CD4-positive, alpha-beta T cell (primary cell): ENCODE measurements around the gene ZNF780A. TPM values are rescaled to one million over a fixed set of nuclear protein-coding genes. Genes with fewer than 3 reads are reported as not detected.

ENCODE experiments used
- ATAC-seq: fragments of 200-7000 bp; cut with Tn5 transposase; one replicate; pipeline ENCODE4 v1.10.0; 2022; ENCODE audit warnings: mild to moderate bottlenecking; ENCODE audit not compliant: poor library complexity
- CTCF ChIA-PET: fragments of 350-600 bp; sonication (Branson Sonifier 250); formaldehyde crosslinking; loops from one replicate; lab custom pipeline; 2021; ENCODE audit warnings: antibody characterized with exemption, inconsistent platforms; lab: Charles Lee
- POLR2A ChIA-PET: fragments of 350-600 bp; sonication (Branson Sonifier 250); formaldehyde crosslinking; loops from one replicate; lab custom pipeline; 2021; ENCODE audit warnings: antibody characterized with exemption, inconsistent platforms; lab: Charles Lee
- DNase-seq, 14 experiments: peaks; one replicate each; pipeline ENCODE4 v3.0.0-alpha.2; 2013 to 2020; ENCODE audit warnings: mixed read lengths in 2 of 14
- H3K27ac ChIP-seq, 2 donors: one replicate each; pipeline versions ENCODE4 v1.5.1 to v1.7.0; 2013; ENCODE audit warnings: low read length in 2 of 2, low read depth in 1 of 2, mild to moderate bottlenecking in 1 of 2
- H3K27me3 ChIP-seq, 2 experiments: 1 replicate in 1 of 2; 2 replicates in 1 of 2; pipeline versions ENCODE4 v1.6.1 to v1.7.0; 2013; ENCODE audit warnings: low read length in 2 of 2, control low read depth in 1 of 2, mild to moderate bottlenecking in 1 of 2, moderate library complexity in 1 of 2; ENCODE audit not compliant: insufficient read depth in 2 of 2, control insufficient read depth in 1 of 2
- H3K36me3 ChIP-seq: one replicate; pipeline ENCODE4 v1.6.1; 2013; ENCODE audit warnings: low read length, control low read depth; ENCODE audit not compliant: insufficient read depth
- H3K4me1 ChIP-seq: one replicate; pipeline ENCODE4 v1.6.1; 2013; ENCODE audit warnings: low read length, control low read depth; ENCODE audit not compliant: insufficient read depth
- H3K4me3 ChIP-seq: one replicate; pipeline ENCODE4 v1.5.1; 2013; ENCODE audit warnings: mild to moderate bottlenecking, low read length, moderate library complexity
- H3K9me3 ChIP-seq, 2 experiments: 1 replicate in 1 of 2; 2 replicates in 1 of 2; pipeline versions ENCODE4 v1.6.1 to v1.7.0; 2013; ENCODE audit warnings: low read length in 2 of 2, mild to moderate bottlenecking in 2 of 2, control low read depth in 1 of 2, moderate library complexity in 1 of 2; ENCODE audit not compliant: control insufficient read depth in 1 of 2, insufficient read depth in 1 of 2
- H3K27ac Mint-ChIP-seq: one replicate; pipeline ENCODE4 v1.8.0; 2020; ENCODE audit warnings: mixed read lengths
- H3K27me3 Mint-ChIP-seq: one replicate; pipeline ENCODE4 v1.8.0; 2021; ENCODE audit warnings: mixed read lengths
- H3K36me3 Mint-ChIP-seq: one replicate; pipeline ENCODE4 v1.8.0; 2021; ENCODE audit warnings: low read depth, mixed read lengths
- H3K4me1 Mint-ChIP-seq: one replicate; pipeline ENCODE4 v1.8.0; 2021; ENCODE audit warnings: low read depth, mixed read lengths
- H3K4me3 Mint-ChIP-seq: one replicate; pipeline ENCODE4 v1.8.0; 2020; ENCODE audit warnings: mild to moderate bottlenecking, mixed read lengths
- H3K9me3 Mint-ChIP-seq: one replicate; pipeline ENCODE4 v1.8.0; 2020; ENCODE audit warnings: mixed read lengths
- CTCF ChIP-seq: fragments of 200-600 bp; IDR thresholded peaks from one replicate; pipeline ENCODE4 v1.8.0; 2022; ENCODE audit warnings: antibody characterized with exemption, mild to moderate bottlenecking
- intact Hi-C, 2 experiments: fragments of 100-400 bp; cut with DNase I in 1 of 2; cut with micrococcal nuclease in 1 of 2; formaldehyde crosslinking; loops; one replicate each; pipeline versions ENCODE4 v1.15.1 to v1.9.0; 2023 to 2025; cut with DNase I, micrococcal nuclease
- total RNA-seq, 174 experiments: library from RNA in 2 of 174; stranded (reverse) in 2 of 174; gene quantifications; one replicate each; pipeline ENCODE4 v1.2.3 and lab custom pipeline; 2021 to 2026

ZNF780A gene
- total RNA-seq, 2 experiments from 2014 or later = 9.7 to 10.6 TPM

GRCh38 chr19:40130013-40130412 lies 39.3 kb upstream of the ZNF780A start:
- intact Hi-C loops = loop anchor here (5.0 to 10.0 kb wide), 2 partner anchors 37 to 505 kb away; no protein-coding TSS in a partner anchor
- DNase-seq = no peak
- Histone ChIP-seq H3K9me3 (peaks cover 0 to 5% of the 10 kb centered on the region in 2 experiments), H3K4me3 (no peak overlapping the region), H3K27ac (no peak overlapping the region), H3K4me1 (no peaks in the 10 kb centered on the region), H3K27me3 (peaks cover 0 to 4% of the 10 kb centered on the region in 2 experiments), H3K36me3 (no peaks in the 10 kb centered on the region)
- ATAC-seq = no peak
- POLR2A ChIA-PET = no interaction called here
- H3K27ac Mint-ChIP-seq = no peak overlapping the region
- CTCF ChIA-PET = no interaction called here
- H3K4me3 Mint-ChIP-seq = no peak overlapping the region
- H3K36me3 Mint-ChIP-seq = no peaks in the 10 kb centered on the region
- no peaks in the 10 kb centered on the region for H3K4me1 Mint-ChIP-seq
- H3K9me3 Mint-ChIP-seq = peaks cover 4% of the 10 kb centered on the region
- TF ChIP-seq CTCF = no peak
- H3K27me3 Mint-ChIP-seq = peaks cover 55% of the 10 kb centered on the region

- Mint-ChIP-seq H3K4me1 (no peaks in the 10 kb centered on the region), H3K27me3 (peaks cover 56% of the 10 kb centered on the region), H3K4me3 (no peak overlapping the region), H3K36me3 (no peaks in the 10 kb centered on the region), H3K27ac (no peak overlapping the region), H3K9me3 (peaks cover 4% of the 10 kb centered on the region)
- no peak overlapping the region for H3K4me3 ChIP-seq
- ATAC-seq = no peak
- H3K27ac ChIP-seq = no peak overlapping the region
- peaks cover 0 to 4% of the 10 kb centered on the region in 2 experiments for H3K27me3 ChIP-seq
- no peaks in the 10 kb centered on the region for H3K36me3 ChIP-seq
- CTCF ChIA-PET = no interaction called here
- H3K4me1 ChIP-seq = no peaks in the 10 kb centered on the region
- no peak for TF ChIP-seq CTCF
- DNase-seq = no peak
- intact Hi-C loops = no loop called here
- POLR2A ChIA-PET = no interaction called here
- H3K9me3 ChIP-seq = peaks cover 0 to 5% of the 10 kb centered on the region in 2 experiments
Measured at GRCh38 chr19:40129425-40129824, 38.7 kb upstream of the ZNF780A start.

GRCh38 chr19:40128991-40129390 lies 38.2 kb upstream of the ZNF780A start:
- Histone ChIP-seq H3K4me1 (no peaks in the 10 kb centered on the region), H3K36me3 (no peaks in the 10 kb centered on the region), H3K4me3 (no peak overlapping the region), H3K9me3 (peaks cover 0 to 5% of the 10 kb centered on the region in 2 experiments), H3K27me3 (peaks cover 0 to 4% of the 10 kb centered on the region in 2 experiments), H3K27ac (no peak overlapping the region)
- CTCF ChIA-PET = no interaction called here
- ATAC-seq (no peak), DNase-seq (no peak)
- no peak overlapping the region for H3K27ac Mint-ChIP-seq
- no peak for TF ChIP-seq CTCF
- POLR2A ChIA-PET = no interaction called here
- intact Hi-C loops = no loop called here
- H3K4me3 Mint-ChIP-seq = no peak overlapping the region
- peaks cover 4% of the 10 kb centered on the region for H3K9me3 Mint-ChIP-seq
- H3K36me3 Mint-ChIP-seq = no peaks in the 10 kb centered on the region
- no peaks in the 10 kb centered on the region for H3K4me1 Mint-ChIP-seq
- H3K27me3 Mint-ChIP-seq = peaks cover 61% of the 10 kb centered on the region
